HL-60 (cell line): ENCODE data around the gene PTPRC.

Source experiments
- CTCF ChIP-seq: IDR thresholded peaks from one replicate; pipeline ENCODE4 v1.5.1; 2011; ENCODE audit warnings: low read length, control low read depth, inconsistent platforms; ENCODE audit not compliant: insufficient read depth
- POLR2AphosphoS5 ChIP-seq: IDR thresholded peaks from 2 replicates; pipeline ENCODE4 v1.6.1; 2012; ENCODE audit warnings: low read depth

GRCh38 chr1:198693321-198693720 lies 54.5 kb downstream of the PTPRC start:
- no peak for TF ChIP-seq CTCF
- no peak for TF ChIP-seq POLR2AphosphoS5
